Endothelial cell of umbilical vein (primary cell): ENCODE results near the gene PWP1.

Experiments
- CTCF ChIP-seq, 2 donors: IDR thresholded peaks; 1 replicate in 1 of 2; 2 replicates in 1 of 2; pipeline ENCODE4 v1.5.1; 2011; ENCODE audit warnings: low read length in 2 of 2, mild to moderate bottlenecking in 2 of 2, moderate library complexity in 2 of 2, control low read depth in 1 of 2, inconsistent platforms in 1 of 2, low read depth in 1 of 2; ENCODE audit not compliant: insufficient read depth in 1 of 2; ENCODE audit errors: extremely low read depth in 1 of 2
- EZH2 ChIP-seq: IDR thresholded peaks from 2 replicates; pipeline ENCODE4 v1.6.1; 2012; ENCODE audit warnings: borderline replicate concordance, low read depth, mild to moderate bottlenecking, moderate library complexity, low read length, inconsistent platforms; ENCODE audit not compliant: severe bottlenecking
- FOS ChIP-seq: IDR thresholded peaks from 2 replicates; pipeline ENCODE4 v1.6.1; 2011; ENCODE audit warnings: mild to moderate bottlenecking, low read length, moderate library complexity, borderline replicate concordance; ENCODE audit not compliant: insufficient read depth
- JUN ChIP-seq: IDR thresholded peaks from 2 replicates; pipeline ENCODE4 v1.6.1; 2011; ENCODE audit warnings: borderline replicate concordance, low read depth; ENCODE audit not compliant: insufficient read length, insufficient read depth
- MYC ChIP-seq: IDR thresholded peaks from one replicate; pipeline ENCODE4 v1.6.1; 2011; ENCODE audit warnings: mild to moderate bottlenecking, low read depth, low read length
- POLR2A ChIP-seq: IDR thresholded peaks from 2 replicates; pipeline ENCODE4 v1.6.1; 2012; ENCODE audit warnings: low read depth, mild to moderate bottlenecking, control low read depth, low read length
- POLR2AphosphoS5 ChIP-seq: IDR thresholded peaks from 2 replicates; pipeline ENCODE4 v1.6.1; 2012; ENCODE audit warnings: low read depth, mild to moderate bottlenecking, control low read depth, low read length, moderate library complexity; ENCODE audit not compliant: insufficient read depth
- TF ChIP-seq, protein P1 (sequence below): IDR thresholded peaks from 2 replicates; pipeline ENCODE4 v1.6.1; 2011; ENCODE audit not compliant: insufficient read depth, insufficient read length

- no peak for TF ChIP-seq CTCF (IDR thresholded peaks at IDR 0.05; ENCODE audit: extremely low read depth in 1 of 2, insufficient read depth in 1 of 2, low read depth in 1 of 2, low read length in 2 of 2)
- TF ChIP-seq, protein P1, sequence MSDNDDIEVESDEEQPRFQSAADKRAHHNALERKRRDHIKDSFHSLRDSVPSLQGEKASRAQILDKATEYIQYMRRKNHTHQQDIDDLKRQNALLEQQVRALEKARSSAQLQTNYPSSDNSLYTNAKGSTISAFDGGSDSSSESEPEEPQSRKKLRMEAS = no peak
- TF ChIP-seq MYC = no peak
- TF ChIP-seq POLR2A = no peak
- no peak for TF ChIP-seq POLR2AphosphoS5
- no peak for TF ChIP-seq JUN
- TF ChIP-seq FOS = no peak
- no peak for TF ChIP-seq EZH2
Measured at GRCh38 chr12:107760207-107760808, 74.7 kb downstream of the PWP1 start.
